HCT116 (cell line): Measurements from ENCODE around the gene STPG1. TPM values are rescaled to one million over a fixed set of nuclear protein-coding genes. Genes with fewer than 3 reads are reported as not detected.

ENCODE experiments used
- ATAC-seq: fragments of 200-7000 bp; cut with Tn5 transposase; 2 replicates; pipeline ENCODE4 v1.9.1; 2020; ENCODE audit warnings: mild to moderate bottlenecking, moderate library complexity
- BruUV-seq: library from RNA; stranded (reverse); fragments of 400-500 nt; replicated peaks from 2 replicates; lab custom pipeline; 2021; lab: Mats Ljungman, UMichigan
- CTCF ChIA-PET: fragments of 300-600 bp; sonication (Branson Sonifier 250); formaldehyde crosslinking; loops from one replicate; lab custom pipeline; 2021; ENCODE audit warnings: antibody characterized with exemption; lab: Charles Lee
- POLR2A ChIA-PET: fragments of 300-600, 350-600 bp; sonication (Branson Sonifier 250); formaldehyde crosslinking; loops from one replicate; lab custom pipeline; 2021; ENCODE audit warnings: antibody characterized with exemption; lab: Charles Lee
- RAD21 ChIA-PET, 2 experiments: fragments of 300-600 bp; sonication (Branson Sonifier 250); formaldehyde crosslinking; loops; one replicate each; lab custom pipeline; 2023; ENCODE audit warnings: low total read pairs in 2 of 2; ENCODE audit not compliant: uncharacterized antibody in 2 of 2, unreplicated experiment in 2 of 2, low non-redundant PET in 1 of 2; lab: Charles Lee
- DNase-seq: peaks from one replicate; pipeline ENCODE4 v3.0.0-alpha.2; 2010; ENCODE audit warnings: low read depth, low spot score
- H2AFZ ChIP-seq: fragments of 200-600 bp; shearing (Covaris generic), sonication (generic); 2 replicates; pipeline ENCODE4 v1.6.1; 2017; ENCODE audit warnings: low read depth, mixed run types, mixed read lengths, antibody characterized with exemption, low read length; ENCODE audit not compliant: poor library complexity, severe bottlenecking
- H3K27ac ChIP-seq: 2 replicates; pipeline ENCODE4 v1.5.1; 2012; ENCODE audit warnings: low read depth, low read length
- H3K27me3 ChIP-seq: fragments of 200-600 bp; sonication (generic); 2 replicates; pipeline ENCODE4 v1.6.1; 2016; ENCODE audit warnings: mixed run types, low read length, mixed read lengths; ENCODE audit not compliant: insufficient read depth
- H3K36me3 ChIP-seq, 2 experiments: fragments of 200-500 bp in 1 of 2; fragments of 200-600 bp in 1 of 2; sonication (Bioruptor generic) in 1 of 2; sonication (generic) in 1 of 2; 2 replicates each; pipeline versions ENCODE4 v1.5.1 to v1.6.1; 2014 to 2016; ENCODE audit warnings: low read length in 2 of 2, inconsistent platforms in 1 of 2, mixed read lengths in 1 of 2, mixed run types in 1 of 2; ENCODE audit not compliant: insufficient read depth in 2 of 2, control insufficient read depth in 1 of 2
- H3K4me1 ChIP-seq, 2 experiments: fragments of 200-600 bp in 1 of 2; sonication (generic) in 1 of 2; 2 replicates each; pipeline versions ENCODE4 v1.5.1 to v1.6.1; 2012 to 2017; ENCODE audit warnings: low read length in 2 of 2, inconsistent platforms in 1 of 2, mild to moderate bottlenecking in 1 of 2, mixed read lengths in 1 of 2, mixed run types in 1 of 2, moderate library complexity in 1 of 2; ENCODE audit not compliant: insufficient read depth in 2 of 2, control insufficient read depth in 1 of 2
- H3K4me2 ChIP-seq: fragments of 200-600 bp; sonication (generic); 2 replicates; pipeline ENCODE4 v1.6.1; 2017; ENCODE audit warnings: mixed run types, low read length, mixed read lengths
- H3K4me3 ChIP-seq, 2 experiments: fragments of 200-600 bp in 1 of 2; sonication (generic) in 1 of 2; replicated peaks in 1 of 2; 2 replicates each; pipeline ENCODE4 v1.5.1; 2011 to 2016; ENCODE audit warnings: low read length in 2 of 2, control low read depth in 1 of 2, low read depth in 1 of 2, mild to moderate bottlenecking in 1 of 2, mixed read lengths in 1 of 2, mixed run types in 1 of 2
- H3K79me2 ChIP-seq: fragments of 200-600 bp; sonication (generic); 2 replicates; pipeline ENCODE4 v1.6.1; 2017; ENCODE audit warnings: mild to moderate bottlenecking, mixed run types, low read length, moderate library complexity, mixed read lengths; ENCODE audit not compliant: insufficient read depth
- H3K9ac ChIP-seq: fragments of 200-600 bp; sonication (generic); 2 replicates; pipeline ENCODE4 v1.6.1; 2016; ENCODE audit warnings: low read length, mixed read lengths
- H3K9me2 ChIP-seq: fragments of 200-600 bp; sonication (generic), shearing (Covaris generic); 2 replicates; pipeline ENCODE4 v1.6.1; 2017; ENCODE audit warnings: mixed run types, mild to moderate bottlenecking, moderate library complexity; ENCODE audit not compliant: insufficient read depth
- H3K9me3 ChIP-seq, 2 experiments: fragments of 200-500 bp in 1 of 2; fragments of 200-600 bp in 1 of 2; sonication (Bioruptor generic) in 1 of 2; sonication (generic) in 1 of 2; 2 replicates each; pipeline ENCODE4 v1.6.1; 2014 to 2017; ENCODE audit warnings: low read length in 2 of 2, mixed read lengths in 2 of 2, inconsistent platforms in 1 of 2, low read depth in 1 of 2, mild to moderate bottlenecking in 1 of 2, mixed run types in 1 of 2, moderate library complexity in 1 of 2; ENCODE audit not compliant: control insufficient read depth in 1 of 2, insufficient read depth in 1 of 2
- H4K20me1 ChIP-seq: fragments of 200-600 bp; sonication (generic), shearing (Covaris generic); 2 replicates; pipeline ENCODE4 v1.6.1; 2017; ENCODE audit warnings: mixed run types, mild to moderate bottlenecking, moderate library complexity; ENCODE audit not compliant: insufficient read depth
- CBX3 ChIP-seq: IDR thresholded peaks from 2 replicates; pipeline ENCODE4 v1.6.1; 2012; ENCODE audit warnings: low read depth
- EGR1 ChIP-seq: IDR thresholded peaks from 2 replicates; pipeline ENCODE4 v1.6.1; 2012; ENCODE audit warnings: low read depth
- EZH2 ChIP-seq: fragments of 200-600 bp; sonication (generic); IDR thresholded peaks from 2 replicates; pipeline ENCODE4 v1.6.1; 2017; ENCODE audit warnings: antibody characterized with exemption, mixed run types
- EZH2phosphoT487 ChIP-seq: fragments of 200-600 bp; IDR thresholded peaks from 2 replicates; pipeline ENCODE4 v1.6.1; 2018; ENCODE audit warnings: antibody characterized with exemption, borderline replicate concordance
- JUND ChIP-seq: IDR thresholded peaks from 2 replicates; pipeline ENCODE4 v1.6.1; 2012
- POLR2A ChIP-seq: IDR thresholded peaks from 2 replicates; pipeline ENCODE4 v1.7.0; 2011; ENCODE audit warnings: borderline replicate concordance; ENCODE audit not compliant: insufficient read depth, insufficient read length; ENCODE audit errors: extremely low read depth
- RAD21 ChIP-seq: IDR thresholded peaks from 2 replicates; pipeline ENCODE4 v1.6.1; 2012; ENCODE audit warnings: low read depth, mild to moderate bottlenecking
- SIN3A ChIP-seq: IDR thresholded peaks from 2 replicates; pipeline ENCODE4 v1.6.1; 2012; ENCODE audit warnings: low read depth
- SP1 ChIP-seq: IDR thresholded peaks from 2 replicates; pipeline ENCODE4 v1.6.1; 2012; ENCODE audit warnings: low read depth
- SRF ChIP-seq: IDR thresholded peaks from 2 replicates; pipeline ENCODE4 v1.6.1; 2012; ENCODE audit warnings: low read depth
- TCF7L2 ChIP-seq: IDR thresholded peaks from 2 replicates; pipeline ENCODE4 v1.7.0; 2011; ENCODE audit warnings: borderline replicate concordance, inconsistent platforms; ENCODE audit not compliant: insufficient read depth, insufficient read length; ENCODE audit errors: extremely low read depth
- YY1 ChIP-seq: IDR thresholded peaks from 2 replicates; pipeline ENCODE4 v1.6.1; 2011; ENCODE audit warnings: low read length, low read depth, moderate library complexity, mild to moderate bottlenecking; ENCODE audit not compliant: insufficient replicate concordance; ENCODE audit errors: extremely low read depth
- ZFX ChIP-seq: fragments of 450-650 bp; IDR thresholded peaks from 2 replicates; pipeline ENCODE4 v1.6.1; 2017
- intact Hi-C: fragments of 100-400 bp; cut with micrococcal nuclease; formaldehyde crosslinking; loops from 2 replicates; pipeline ENCODE4 v1.10.0; 2022
- total RNA-seq: library from RNA; stranded (reverse); gene quantifications from one replicate; pipeline ENCODE4 v1.2.1, GENCODE V29; 2021; ENCODE audit not compliant: unreplicated experiment
- TF ChIP-seq, protein P1 (sequence below): IDR thresholded peaks from 2 replicates; pipeline ENCODE4 v1.6.1; 2011; ENCODE audit warnings: mild to moderate bottlenecking, low read length, moderate library complexity; ENCODE audit not compliant: insufficient replicate concordance; ENCODE audit errors: extremely low read depth
- TF ChIP-seq, protein P2 (sequence below): IDR thresholded peaks from 2 replicates; pipeline ENCODE4 v1.6.1; 2012
- TF ChIP-seq, protein P3 (sequence below), 3 experiments: fragments of 200-600 bp in 1 of 3; sonication (generic) in 1 of 3; IDR thresholded peaks in 2 of 3; conservative IDR thresholded peaks in 1 of 3; 2 replicates each; pipeline ENCODE4 v1.5.1; 2012 to 2017; ENCODE audit warnings: low read depth in 2 of 3, low read length in 2 of 3, antibody characterized with exemption in 1 of 3, borderline replicate concordance in 1 of 3, control low read depth in 1 of 3, mild to moderate bottlenecking in 1 of 3, mixed read lengths in 1 of 3, mixed run types in 1 of 3, moderate library complexity in 1 of 3; ENCODE audit not compliant: insufficient read depth in 1 of 3
- TF ChIP-seq, protein P4 (sequence below): IDR thresholded peaks from 2 replicates; pipeline ENCODE4 v1.6.1; 2012; ENCODE audit warnings: low read depth
- TF ChIP-seq, protein P5 (sequence below): IDR thresholded peaks from 2 replicates; pipeline ENCODE4 v1.6.1; 2012

The STPG1 gene
- total RNA-seq, 1 experiment from 2014 or later: 13.4 TPM

DNA sequence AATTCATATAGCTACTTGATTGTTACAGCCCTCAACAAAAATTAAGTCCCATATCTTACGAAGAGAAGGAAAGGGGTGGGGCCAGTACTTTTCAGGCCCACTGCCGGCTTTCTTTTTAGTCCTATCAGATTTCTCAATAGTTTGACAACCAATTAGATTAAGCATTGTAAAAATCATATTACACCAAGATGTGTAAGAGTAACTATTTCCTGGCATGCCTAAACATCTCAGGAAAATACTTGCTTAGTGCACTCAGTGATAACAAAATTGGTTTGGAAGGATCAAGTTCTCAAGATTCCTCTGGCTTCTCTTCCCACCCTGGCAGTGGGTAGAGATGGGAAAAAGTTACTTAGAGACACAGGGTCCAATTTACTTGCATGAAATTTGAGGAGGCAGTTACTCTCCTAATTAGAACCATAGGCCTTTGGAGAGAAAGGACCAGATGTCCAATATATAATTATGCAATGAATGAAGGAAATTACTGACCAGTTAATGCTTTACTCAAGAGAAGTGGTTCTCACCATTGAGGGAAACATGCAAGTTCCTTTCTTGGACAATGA is 30.1 kb downstream of the STPG1 start:
- TF ChIP-seq EZH2phosphoT487 (no peak), EZH2 (no peak), POLR2A (no peak), YY1 (no peak), EGR1 (no peak), JUND (no peak), TCF7L2 (no peak), ZFX (no peak), SRF (no peak), CBX3 (no peak), SP1 (no peak), RAD21 (no peak), SIN3A (no peak)
- TF ChIP-seq, protein P1, sequence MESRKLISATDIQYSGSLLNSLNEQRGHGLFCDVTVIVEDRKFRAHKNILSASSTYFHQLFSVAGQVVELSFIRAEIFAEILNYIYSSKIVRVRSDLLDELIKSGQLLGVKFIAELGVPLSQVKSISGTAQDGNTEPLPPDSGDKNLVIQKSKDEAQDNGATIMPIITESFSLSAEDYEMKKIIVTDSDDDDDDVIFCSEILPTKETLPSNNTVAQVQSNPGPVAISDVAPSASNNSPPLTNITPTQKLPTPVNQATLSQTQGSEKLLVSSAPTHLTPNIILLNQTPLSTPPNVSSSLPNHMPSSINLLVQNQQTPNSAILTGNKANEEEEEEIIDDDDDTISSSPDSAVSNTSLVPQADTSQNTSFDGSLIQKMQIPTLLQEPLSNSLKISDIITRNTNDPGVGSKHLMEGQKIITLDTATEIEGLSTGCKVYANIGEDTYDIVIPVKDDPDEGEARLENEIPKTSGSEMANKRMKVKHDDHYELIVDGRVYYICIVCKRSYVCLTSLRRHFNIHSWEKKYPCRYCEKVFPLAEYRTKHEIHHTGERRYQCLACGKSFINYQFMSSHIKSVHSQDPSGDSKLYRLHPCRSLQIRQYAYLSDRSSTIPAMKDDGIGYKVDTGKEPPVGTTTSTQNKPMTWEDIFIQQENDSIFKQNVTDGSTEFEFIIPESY: no peak
- TF ChIP-seq, protein P2, sequence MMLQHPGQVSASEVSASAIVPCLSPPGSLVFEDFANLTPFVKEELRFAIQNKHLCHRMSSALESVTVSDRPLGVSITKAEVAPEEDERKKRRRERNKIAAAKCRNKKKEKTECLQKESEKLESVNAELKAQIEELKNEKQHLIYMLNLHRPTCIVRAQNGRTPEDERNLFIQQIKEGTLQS: no peak
- TF ChIP-seq, protein P3, sequence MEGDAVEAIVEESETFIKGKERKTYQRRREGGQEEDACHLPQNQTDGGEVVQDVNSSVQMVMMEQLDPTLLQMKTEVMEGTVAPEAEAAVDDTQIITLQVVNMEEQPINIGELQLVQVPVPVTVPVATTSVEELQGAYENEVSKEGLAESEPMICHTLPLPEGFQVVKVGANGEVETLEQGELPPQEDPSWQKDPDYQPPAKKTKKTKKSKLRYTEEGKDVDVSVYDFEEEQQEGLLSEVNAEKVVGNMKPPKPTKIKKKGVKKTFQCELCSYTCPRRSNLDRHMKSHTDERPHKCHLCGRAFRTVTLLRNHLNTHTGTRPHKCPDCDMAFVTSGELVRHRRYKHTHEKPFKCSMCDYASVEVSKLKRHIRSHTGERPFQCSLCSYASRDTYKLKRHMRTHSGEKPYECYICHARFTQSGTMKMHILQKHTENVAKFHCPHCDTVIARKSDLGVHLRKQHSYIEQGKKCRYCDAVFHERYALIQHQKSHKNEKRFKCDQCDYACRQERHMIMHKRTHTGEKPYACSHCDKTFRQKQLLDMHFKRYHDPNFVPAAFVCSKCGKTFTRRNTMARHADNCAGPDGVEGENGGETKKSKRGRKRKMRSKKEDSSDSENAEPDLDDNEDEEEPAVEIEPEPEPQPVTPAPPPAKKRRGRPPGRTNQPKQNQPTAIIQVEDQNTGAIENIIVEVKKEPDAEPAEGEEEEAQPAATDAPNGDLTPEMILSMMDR (IDR thresholded peaks at IDR 0.05 in 2 of 3, conservative IDR thresholded peaks at IDR 0.05 in 1 of 3; ENCODE audit: borderline replicate concordance in 1 of 3, insufficient read depth in 1 of 3, low read depth in 2 of 3, low read length in 2 of 3): no peak
- TF ChIP-seq, protein P4, sequence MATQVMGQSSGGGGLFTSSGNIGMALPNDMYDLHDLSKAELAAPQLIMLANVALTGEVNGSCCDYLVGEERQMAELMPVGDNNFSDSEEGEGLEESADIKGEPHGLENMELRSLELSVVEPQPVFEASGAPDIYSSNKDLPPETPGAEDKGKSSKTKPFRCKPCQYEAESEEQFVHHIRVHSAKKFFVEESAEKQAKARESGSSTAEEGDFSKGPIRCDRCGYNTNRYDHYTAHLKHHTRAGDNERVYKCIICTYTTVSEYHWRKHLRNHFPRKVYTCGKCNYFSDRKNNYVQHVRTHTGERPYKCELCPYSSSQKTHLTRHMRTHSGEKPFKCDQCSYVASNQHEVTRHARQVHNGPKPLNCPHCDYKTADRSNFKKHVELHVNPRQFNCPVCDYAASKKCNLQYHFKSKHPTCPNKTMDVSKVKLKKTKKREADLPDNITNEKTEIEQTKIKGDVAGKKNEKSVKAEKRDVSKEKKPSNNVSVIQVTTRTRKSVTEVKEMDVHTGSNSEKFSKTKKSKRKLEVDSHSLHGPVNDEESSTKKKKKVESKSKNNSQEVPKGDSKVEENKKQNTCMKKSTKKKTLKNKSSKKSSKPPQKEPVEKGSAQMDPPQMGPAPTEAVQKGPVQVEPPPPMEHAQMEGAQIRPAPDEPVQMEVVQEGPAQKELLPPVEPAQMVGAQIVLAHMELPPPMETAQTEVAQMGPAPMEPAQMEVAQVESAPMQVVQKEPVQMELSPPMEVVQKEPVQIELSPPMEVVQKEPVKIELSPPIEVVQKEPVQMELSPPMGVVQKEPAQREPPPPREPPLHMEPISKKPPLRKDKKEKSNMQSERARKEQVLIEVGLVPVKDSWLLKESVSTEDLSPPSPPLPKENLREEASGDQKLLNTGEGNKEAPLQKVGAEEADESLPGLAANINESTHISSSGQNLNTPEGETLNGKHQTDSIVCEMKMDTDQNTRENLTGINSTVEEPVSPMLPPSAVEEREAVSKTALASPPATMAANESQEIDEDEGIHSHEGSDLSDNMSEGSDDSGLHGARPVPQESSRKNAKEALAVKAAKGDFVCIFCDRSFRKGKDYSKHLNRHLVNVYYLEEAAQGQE: no peak
- TF ChIP-seq, protein P5, sequence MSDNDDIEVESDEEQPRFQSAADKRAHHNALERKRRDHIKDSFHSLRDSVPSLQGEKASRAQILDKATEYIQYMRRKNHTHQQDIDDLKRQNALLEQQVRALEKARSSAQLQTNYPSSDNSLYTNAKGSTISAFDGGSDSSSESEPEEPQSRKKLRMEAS: no peak
- ChIA-PET RAD21 (no interaction called here), POLR2A (no interaction called here), CTCF (interaction anchor here (1.3 to 3.3 kb wide), 2 partner anchors 182 to 233 kb away, joined by 6 to 22 read pairs; no protein-coding TSS in a partner anchor)
- H3K4me2 ChIP-seq: no peak overlapping the region
- no peaks in the 10 kb centered on the region for H3K9me3 ChIP-seq
- BruUV-seq: no TSS peak
- no peaks in the 10 kb centered on the region for H4K20me1 ChIP-seq
- no peaks in the 10 kb centered on the region for H3K9me2 ChIP-seq
- peaks cover 0 to 5% of the 10 kb centered on the region in 2 experiments; a peak in 1 of 4 replicates for H3K36me3 ChIP-seq
- DNase-seq: no peak
- H3K27me3 ChIP-seq: no peaks in the 10 kb centered on the region
- ATAC-seq: no peak
- intact Hi-C loops: no loop called here
- H3K4me3 ChIP-seq: no peak overlapping the region
- no peak overlapping the region for H3K9ac ChIP-seq
- no peaks in the 10 kb centered on the region for H3K79me2 ChIP-seq
- H3K27ac ChIP-seq: no peak overlapping the region
- peaks cover 0 to 17% of the 10 kb centered on the region in 2 experiments; a peak in 2 of 4 replicates for H3K4me1 ChIP-seq
- H2AFZ ChIP-seq: no peak overlapping the region
